HG03159 (cell line): ENCODE measurements around the gene C6orf47.

Source experiments
- ATAC-seq: cut with Tn5 transposase; IDR thresholded peaks from one replicate; pipeline ENCODE4 v1.9.1; 2021; ENCODE audit warnings: mild to moderate bottlenecking, moderate library complexity; ENCODE audit not compliant: unreplicated experiment

The C6orf47 gene

DNA sequence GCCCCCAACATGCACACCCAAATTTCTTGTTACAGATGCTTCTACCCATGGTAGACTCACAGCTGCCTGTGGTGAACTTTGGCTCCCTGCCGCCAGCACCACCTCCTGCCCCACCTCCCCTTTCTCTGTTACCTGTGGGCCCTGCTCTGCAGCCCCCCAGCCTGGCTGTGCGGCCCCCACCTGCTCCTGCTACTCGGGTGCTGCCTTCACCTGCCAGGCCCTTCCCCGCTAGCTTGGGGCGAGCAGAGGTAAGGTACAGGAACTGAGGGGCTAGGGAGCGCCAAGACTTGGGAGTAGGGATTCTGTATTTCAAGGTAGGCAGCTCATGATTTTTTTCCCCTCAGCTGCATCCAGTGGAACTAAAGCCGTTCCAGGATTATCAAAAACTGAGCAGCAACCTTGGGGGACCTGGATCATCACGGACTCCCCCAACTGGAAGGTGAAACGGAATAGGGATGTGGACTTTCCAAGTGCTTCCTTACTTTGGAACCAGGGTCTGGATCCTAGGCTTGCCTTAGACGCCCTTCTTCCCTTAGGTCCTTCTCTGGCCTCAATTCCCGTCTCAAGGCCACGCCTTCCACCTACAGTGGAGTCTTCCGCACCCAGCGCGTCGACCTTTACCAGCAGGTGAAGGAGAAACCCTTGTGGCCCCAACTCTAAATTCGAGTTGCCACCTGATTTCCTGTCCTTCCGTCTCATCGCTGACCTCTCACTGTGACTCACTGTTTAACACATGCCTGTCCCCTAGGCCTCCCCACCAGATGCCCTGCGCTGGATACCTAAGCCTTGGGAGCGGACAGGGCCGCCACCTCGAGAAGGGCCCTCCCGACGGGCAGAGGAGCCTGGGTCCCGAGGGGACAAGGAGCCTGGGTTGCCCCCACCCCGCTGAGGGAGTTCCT, 23.6 kb downstream of the C6orf47 start:
- no peak for ATAC-seq

DNA sequence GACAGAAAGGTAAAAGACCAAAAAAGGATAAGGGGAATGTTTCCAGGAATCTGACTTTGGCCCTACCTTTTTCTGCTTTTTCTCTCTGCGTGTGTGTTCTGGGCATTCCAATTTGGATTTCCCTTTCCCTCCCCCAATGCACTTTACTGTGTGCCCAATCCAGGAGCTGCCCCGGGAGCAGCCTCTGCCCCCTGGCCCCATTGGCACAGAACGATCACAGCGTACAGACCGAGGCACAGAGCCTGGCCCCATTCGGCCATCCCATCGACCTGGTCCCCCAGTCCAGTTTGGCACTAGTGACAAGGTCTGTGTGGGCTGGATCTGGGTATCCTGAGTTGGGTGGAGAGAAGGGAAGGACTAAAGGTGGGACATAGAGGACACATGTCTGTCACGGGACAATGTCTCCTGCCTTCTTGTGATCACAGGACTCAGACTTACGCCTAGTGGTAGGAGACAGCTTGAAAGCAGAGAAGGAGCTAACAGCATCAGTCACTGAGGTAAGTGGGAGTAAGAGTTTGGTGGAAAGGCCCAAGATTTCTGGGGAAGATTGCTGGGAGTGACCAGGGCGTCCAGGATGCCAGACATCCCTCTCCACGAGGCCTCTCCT, 25.5 kb downstream of the C6orf47 start:
- no peak for ATAC-seq

DNA sequence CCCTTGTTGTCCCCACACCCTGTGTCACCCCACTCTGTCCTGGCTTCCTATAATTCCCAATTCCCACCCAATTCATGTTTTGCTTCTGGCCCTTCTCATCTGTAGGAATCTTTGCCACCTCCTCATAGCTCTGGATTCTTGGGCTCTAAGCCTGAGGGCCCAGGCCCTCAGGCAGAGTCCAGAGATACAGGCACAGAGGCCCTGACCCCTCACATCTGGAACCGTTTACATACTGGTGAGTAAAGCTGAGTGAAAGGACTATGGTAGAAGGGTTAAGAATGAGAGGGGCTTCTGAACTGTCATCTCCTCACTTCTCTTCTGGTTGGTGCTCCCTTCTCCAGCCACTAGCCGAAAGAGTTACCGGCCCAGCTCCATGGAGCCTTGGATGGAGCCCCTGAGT, 26.4 kb downstream of the C6orf47 start:
- ATAC-seq = no peak

DNA sequence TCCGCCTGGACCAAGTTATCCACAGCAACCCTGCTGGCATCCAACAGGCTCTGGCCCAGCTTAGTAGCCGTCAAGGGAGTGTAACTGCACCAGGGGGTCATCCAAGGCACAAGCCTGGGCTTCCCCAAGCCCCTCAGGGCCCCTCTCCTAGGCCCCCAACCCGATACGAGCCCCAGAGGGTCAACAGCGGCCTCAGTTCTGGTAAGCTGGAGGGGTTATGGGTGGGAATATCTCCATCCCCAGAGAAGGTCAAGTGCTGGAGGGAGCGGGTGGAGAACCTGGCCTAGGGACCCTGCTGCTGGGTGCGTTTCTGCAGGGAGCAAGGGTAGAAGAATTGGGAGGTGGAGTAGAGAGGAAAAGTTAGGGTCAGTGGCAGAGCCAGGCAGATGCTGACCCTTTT, 27.1 kb downstream of the C6orf47 start:
- no peak for ATAC-seq

DNA sequence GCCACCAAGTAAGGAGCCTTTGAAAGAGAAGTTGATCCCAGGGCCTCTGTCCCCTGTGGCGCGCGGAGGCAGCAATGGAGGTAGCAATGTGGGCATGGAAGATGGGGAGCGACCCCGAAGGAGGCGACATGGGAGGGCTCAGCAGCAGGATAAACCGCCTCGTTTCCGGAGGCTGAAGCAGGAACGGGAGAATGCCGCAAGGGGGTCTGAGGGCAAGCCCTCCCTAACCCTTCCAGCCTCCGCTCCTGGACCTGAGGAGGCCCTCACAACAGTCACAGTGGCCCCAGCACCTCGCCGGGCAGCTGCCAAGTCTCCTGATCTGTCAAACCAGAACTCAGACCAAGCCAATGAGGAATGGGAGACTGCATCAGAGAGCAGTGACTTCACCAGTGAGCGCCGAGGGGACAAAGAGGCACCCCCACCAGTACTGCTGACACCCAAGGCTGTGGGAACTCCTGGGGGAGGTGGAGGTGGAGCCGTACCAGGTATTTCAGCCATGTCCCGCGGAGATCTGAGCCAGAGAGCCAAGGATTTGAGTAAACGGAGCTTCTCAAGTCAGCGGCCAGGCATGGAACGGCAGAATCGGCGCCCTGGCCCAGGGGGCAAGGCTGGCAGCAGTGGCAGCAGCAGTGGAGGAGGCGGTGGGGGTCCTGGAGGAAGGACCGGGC, 28.2 kb downstream of the C6orf47 start:
- ATAC-seq = no peak

DNA sequence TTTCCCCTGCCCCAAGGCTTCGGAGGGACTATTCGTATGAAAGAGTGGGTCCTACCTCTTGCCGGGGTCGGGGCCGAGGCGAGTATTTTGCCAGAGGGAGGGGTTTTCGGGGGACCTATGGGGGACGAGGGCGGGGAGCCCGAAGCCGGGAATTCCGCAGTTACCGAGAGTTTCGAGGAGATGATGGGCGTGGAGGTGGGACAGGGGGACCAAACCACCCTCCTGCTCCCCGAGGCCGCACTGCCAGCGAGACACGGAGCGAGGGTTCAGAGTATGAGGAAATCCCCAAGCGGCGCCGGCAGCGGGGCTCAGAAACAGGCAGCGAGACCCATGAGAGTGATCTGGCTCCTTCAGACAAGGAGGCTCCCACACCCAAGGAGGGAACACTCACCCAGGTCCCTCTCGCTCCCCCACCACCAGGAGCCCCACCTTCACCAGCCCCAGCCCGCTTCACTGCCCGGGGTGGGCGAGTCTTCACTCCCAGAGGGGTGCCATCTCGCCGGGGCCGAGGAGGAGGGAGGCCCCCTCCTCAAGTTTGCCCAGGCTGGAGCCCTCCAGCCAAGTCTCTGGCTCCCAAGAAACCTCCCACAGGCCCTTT, 28.8 kb downstream of the C6orf47 start:
- ATAC-seq = no peak

DNA sequence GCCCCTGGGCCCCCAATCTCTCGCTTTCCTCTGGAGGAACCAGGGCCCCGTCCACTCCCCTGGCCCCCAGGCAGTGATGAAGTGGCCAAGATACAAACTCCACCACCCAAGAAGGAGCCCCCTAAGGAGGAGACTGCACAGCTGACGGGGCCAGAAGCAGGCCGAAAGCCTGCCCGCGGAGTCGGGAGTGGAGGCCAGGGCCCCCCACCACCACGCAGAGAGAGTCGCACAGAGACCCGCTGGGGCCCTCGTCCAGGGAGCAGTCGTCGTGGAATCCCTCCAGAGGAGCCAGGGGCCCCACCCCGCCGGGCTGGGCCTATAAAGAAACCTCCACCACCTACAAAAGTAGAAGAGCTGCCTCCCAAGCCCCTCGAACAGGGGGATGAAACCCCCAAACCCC, 29.4 kb downstream of the C6orf47 start:
- ATAC-seq = no peak

DNA sequence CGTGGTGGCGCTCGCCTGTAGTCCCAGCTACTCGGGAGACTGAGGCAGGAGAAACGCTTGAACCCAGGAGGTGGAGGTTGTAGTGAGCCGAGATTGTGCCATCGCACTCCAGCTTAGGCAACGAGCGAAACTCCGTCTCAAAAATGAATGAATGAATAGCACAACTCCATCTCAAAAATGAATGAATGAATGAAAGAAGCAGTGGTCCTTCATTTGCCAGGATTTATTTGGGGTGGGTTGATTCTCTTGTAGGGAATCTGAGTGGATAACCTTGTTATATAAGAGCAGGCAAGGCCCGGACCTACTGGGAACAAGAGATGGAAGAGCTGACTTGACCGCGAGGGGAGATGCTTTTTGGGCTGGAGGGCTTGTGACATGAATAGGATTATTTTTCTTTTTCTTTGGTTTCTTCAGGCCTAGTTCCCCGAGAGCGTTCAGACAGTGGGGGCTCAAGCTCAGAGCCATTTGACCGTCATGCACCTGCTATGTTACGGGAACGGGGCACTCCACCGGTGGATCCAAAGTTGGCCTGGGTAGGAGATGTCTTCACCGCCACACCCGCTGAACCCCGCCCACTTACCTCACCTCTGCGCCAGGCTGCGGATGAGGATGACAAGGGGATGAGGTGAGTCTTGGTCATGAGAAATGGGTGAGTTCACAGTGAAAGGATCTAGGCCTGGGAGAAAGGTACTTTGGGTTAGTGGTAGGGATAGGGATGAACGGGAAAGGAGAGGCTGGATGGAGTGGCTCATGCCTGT, 30.2 kb downstream of the C6orf47 start:
- no peak for ATAC-seq

DNA sequence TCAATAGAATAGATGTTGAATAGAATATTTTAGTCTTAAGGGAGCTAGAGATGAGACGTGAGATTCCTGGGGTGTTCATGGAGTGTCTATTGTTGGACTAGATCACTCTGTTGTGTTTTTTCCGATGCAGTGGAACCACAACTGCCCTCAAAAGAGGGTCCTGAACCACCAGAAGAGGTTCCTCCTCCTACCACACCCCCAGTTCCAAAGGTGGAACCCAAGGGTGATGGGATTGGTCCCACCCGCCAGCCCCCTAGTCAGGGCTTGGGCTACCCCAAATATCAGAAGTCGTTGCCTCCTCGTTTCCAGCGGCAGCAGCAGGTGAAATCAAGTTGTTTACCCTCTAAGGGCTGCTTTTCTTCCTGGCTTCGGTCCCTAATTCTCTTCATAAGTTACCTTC, 31.6 kb downstream of the C6orf47 start:
- no peak for ATAC-seq

DNA sequence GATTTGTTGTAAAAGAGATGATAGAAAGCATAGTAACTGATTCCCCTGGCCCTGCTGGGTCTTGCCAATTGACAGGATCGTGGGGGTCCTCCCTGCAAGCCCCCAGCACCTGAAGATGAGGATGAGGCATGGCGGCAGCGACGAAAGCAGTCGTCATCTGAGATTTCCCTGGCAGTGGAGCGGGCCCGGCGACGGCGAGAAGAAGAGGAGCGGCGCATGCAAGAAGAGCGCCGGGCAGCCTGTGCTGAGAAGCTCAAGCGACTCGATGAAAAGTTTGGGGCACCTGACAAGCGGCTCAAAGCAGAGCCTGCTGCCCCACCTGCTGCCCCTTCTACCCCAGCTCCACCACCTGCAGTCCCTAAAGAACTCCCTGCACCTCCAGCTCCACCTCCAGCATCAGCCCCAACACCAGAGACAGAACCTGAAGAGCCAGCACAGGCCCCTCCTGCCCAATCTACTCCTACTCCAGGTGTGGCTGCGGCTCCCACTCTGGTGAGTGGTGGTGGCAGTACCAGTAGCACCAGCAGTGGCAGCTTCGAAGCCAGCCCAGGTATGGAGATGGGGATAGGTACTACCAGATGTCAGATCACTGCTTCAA, 32.8 kb downstream of the C6orf47 start:
- no peak for ATAC-seq

DNA sequence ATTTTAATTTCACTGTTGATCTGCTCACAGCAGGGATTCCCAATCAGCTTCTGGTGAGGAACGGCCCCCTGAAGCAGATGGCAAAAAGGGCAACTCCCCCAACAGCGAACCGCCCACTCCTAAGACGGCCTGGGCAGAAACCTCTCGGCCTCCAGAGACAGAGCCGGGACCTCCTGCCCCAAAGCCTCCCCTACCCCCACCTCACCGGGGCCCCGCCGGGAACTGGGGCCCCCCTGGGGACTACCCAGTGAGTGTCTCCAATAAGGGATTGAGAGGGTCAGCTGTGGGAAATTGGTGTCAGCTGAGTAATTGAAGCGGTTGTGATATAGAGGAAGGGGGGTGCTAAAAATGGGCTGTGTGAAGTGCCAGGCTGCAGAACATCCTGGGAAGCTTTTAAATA, 33.6 kb downstream of the C6orf47 start:
- ATAC-seq = no peak

DNA sequence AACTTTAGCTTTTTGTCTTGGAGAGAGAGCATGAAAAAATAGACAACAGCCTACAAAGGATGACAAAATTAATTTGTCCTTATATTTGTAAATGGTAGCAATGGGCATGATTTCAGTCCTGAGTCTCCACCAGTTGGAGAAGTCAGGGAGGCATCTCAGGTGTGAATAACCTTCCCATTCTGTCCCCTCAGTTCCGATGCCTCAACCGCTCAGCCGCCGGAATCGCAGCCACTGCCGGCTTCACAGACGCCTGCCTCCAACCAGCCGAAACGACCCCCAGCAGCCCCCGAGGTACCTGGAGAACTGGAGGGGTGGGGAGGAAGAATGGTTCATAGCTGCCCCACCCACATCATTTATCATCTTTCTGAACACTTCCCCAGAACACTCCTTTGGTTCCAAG, 36.5 kb downstream of the C6orf47 start:
- no peak for ATAC-seq

DNA sequence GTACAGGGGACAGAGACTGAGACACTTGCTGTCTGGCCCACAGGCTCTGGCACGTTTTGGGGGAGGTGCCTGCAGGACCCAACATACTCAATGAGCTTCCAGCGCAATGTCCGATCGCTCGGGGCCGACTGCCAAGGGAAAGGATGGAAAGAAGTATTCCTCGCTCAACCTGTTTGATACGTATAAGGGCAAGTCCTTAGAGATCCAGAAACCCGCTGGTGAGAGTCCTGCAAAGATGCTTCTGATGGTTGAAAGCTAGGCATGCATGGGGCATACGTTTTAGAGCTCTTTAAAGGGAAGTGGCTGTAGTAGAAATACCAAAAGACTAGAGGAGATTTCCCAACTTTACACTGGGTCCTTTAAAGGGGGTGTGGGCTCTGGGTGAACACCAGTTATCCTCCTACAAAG, 37.9 kb downstream of the C6orf47 start:
- no peak for ATAC-seq

DNA sequence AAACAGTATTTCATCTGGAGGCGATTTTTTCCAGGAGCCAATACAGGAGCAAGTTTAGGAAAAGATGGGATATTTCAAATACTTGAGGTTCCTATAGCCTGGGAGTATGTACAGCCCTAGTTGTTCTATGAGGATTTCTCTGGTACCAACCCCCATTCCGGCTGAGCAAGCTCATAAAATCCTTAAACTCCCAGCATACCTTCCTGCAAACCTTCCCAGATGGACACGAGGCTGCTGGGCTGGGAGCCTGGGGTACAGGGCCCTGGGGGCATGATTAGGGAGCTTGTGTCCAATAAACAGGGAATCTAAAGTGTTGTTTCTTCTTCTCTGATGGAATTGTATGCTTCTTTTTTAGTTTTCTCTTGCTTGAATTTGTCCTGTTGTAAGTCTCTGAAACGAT, 38.6 kb downstream of the C6orf47 start:
- no peak for ATAC-seq

DNA sequence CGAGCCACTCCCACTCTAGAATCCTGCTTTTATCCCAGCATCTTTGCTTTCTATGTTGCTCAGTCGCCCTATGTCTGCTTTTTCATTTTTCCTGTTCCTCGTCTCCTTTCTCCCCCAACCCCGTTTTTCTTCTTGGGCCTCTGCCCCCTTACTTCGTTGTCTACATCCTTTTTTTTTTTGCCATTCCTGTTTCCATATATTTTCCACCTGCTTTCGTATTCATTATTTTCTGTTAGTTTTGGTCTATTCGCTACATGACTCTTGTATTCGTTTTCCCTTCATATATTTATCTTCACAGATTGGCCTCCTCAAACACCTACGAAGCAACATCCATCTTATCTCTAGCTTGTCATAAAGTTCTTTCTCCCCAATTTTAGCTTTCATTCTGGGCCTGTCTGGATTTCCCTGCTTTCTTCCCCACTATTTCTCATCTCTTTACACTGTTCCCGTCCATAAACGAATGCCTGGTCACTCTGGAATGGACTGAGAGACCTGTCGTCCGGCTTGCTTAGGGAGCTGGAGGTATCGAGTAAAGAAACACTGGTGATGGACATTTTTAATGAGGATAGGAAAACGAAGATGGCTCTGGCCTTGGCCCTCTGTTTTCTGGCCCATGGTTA, 39.1 kb downstream of the C6orf47 start:
- ATAC-seq = no peak

DNA sequence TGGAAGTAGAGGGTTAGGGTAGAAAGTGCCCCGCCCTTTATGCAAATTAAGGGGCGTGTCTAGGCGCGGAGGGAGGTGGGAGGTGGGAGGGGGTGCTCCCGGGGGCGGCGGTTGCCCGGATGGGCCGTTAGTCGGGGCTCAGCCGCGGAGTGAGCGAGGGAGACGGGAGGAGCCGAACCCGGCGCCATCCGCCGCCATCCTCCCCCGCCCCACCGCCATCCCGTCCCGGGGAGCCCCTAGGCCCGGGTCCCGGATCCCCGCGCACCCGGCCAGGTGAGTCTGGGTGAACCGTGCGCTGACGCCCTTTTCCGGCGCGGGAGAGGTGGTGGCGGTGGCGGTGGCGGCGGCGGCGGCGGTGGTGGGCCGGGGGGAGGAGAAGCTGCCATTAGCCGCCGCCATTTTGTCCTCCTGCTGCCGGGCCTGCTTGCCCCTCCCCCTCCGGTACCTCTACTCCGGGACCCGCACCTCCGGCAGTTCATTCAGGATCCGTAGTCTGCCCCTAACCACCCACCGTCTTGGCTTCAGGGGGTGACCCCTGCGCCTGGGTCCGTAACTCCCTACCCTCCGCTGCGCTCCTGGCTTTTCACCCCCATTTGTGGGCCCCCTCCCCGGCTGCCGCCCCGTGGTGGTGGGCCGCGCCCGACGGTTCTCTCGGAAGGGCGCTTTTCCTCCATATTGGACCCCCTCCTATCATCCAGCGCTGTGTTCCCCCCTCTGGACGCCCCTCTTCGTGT, 39.8 kb downstream of the C6orf47 start, which contains the start of gene PRRC2A:
PRRC2A (plus strand) TSS at position 130 of the 734 bp plus-strand sequence. CDS start 2,075 bp downstream, outside the sequence.
- peak; percentile 48 for ATAC-seq

DNA sequence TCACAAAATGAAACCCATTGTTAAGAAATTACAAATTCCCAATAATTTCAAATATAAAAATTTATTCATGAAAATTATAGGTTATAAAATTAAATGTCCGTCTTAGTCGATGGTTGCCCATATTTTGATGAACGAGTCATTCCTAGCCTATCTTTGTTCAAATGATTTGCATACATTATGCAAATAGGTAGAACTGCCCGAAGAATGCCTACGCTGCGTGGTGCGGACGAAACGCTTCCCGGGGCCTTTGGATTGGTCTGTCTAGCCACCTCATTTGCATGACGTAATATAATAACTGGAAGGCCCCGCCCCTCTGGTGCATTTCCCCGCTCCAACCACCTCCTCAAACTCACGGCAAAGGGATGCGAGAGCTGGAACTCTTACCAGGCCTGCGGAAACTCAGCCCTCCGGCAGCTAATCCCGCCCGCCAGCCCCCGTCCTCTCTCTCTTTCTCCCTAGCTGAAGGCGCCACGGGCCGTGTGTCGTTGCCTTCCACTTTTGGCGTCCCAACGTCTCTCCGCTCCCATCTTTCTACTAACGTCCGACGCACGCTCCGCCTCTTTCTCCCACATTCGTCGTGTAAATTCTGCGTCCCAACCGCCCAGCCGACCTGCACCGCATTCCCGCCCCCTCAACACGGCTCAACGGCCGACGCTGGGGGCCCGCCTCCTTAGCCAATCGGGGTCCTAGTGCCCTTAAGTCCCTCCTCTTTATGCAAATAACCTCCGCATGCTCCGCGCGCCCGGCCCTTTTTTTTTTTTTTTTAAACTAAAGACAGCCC, 40.6 kb downstream of the C6orf47 start:
- ATAC-seq = peak; percentile 78

DNA sequence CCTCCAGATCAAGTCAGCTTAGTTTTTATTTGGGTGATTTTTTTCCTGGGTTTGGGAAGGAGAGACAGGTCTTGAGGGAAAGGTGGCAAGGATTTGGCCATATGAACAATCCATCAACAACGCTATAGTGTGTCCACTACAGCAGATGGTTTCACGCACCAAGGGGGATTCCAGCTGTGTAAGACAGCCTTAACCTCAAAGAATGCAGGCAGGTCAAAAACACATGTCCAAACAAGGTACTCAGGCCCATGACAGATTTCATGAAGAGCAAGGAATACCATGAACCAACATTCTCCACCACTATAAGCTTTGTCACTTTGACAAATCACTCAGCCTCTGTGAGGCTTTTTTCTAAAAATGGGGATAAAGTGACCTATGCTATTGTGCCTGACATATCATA, 43.6 kb downstream of the C6orf47 start:
- no peak for ATAC-seq
